HepG2 (cell line): Measurements from ENCODE around the gene UNKL. TPM values are rescaled to one million over a fixed set of nuclear protein-coding genes. Genes with fewer than 3 reads are reported as not detected.

ENCODE experiments used
- CENPX ChIP-seq: sonication (generic); formaldehyde crosslinking; IDR thresholded peaks from 2 replicates; pipeline ENCODE4 v1.9.0; 2021; ENCODE audit warnings: mild to moderate bottlenecking, missing genetic modification reagents, moderate library complexity
- DNMT3B ChIP-seq: conservative IDR thresholded peaks from 2 replicates; pipeline ENCODE4 v1.6.1; 2016; ENCODE audit warnings: missing biosample characterization, control low read depth
- ELF4 ChIP-seq: sonication (generic); formaldehyde crosslinking; IDR thresholded peaks from 2 replicates; pipeline ENCODE4 v1.5.0; 2020; ENCODE audit warnings: missing genetic modification reagents, mild to moderate bottlenecking, moderate library complexity, borderline replicate concordance
- FOXA3 ChIP-seq: IDR thresholded peaks from 2 replicates; pipeline ENCODE4 v1.6.1; 2016; ENCODE audit warnings: missing genetic modification reagents, missing compliant biosample characterization
- JUN ChIP-seq: sonication (generic); formaldehyde crosslinking; IDR thresholded peaks from 2 replicates; pipeline ENCODE4 v1.4.0; 2020; ENCODE audit warnings: mild to moderate bottlenecking, missing genetic modification reagents
- MTF1 ChIP-seq: sonication (generic); formaldehyde crosslinking; IDR thresholded peaks from 2 replicates; pipeline ENCODE4 v1.5.0; 2020; ENCODE audit warnings: missing genetic modification reagents
- POLR2A ChIP-seq, 2 experiments: IDR thresholded peaks; 2 replicates each; pipeline ENCODE4 v1.6.1; 2011; ENCODE audit warnings: low read depth in 2 of 2, low read length in 2 of 2, mild to moderate bottlenecking in 1 of 2, moderate library complexity in 1 of 2; ENCODE audit not compliant: insufficient read depth in 1 of 2
- SNAI1 ChIP-seq: sonication (generic); formaldehyde crosslinking; IDR thresholded peaks from 2 replicates; pipeline ENCODE4 v1.5.0; 2020; ENCODE audit warnings: mild to moderate bottlenecking, missing genetic modification reagents, borderline replicate concordance
- SOX6 ChIP-seq, 2 experiments: fragments of 450-650 bp in 1 of 2; sonication (generic) in 1 of 2; formaldehyde crosslinking in 1 of 2; IDR thresholded peaks; 2 replicates each; pipeline versions ENCODE4 v1.4.0 to v1.6.1; 2017 to 2020; ENCODE audit warnings: antibody characterized with exemption in 1 of 2, mild to moderate bottlenecking in 1 of 2, missing genetic modification reagents in 1 of 2
- SP2 ChIP-seq: sonication (generic); formaldehyde crosslinking; IDR thresholded peaks from 2 replicates; pipeline ENCODE4 v1.5.1; 2020; ENCODE audit warnings: mild to moderate bottlenecking, missing genetic modification reagents
- SYNCRIP ChIP-seq: fragments of 200-400 bp; formaldehyde crosslinking; IDR thresholded peaks from 2 replicates; pipeline ENCODE4 v1.6.1; 2018; ENCODE audit warnings: mild to moderate bottlenecking, low read depth, low read length; ENCODE audit not compliant: insufficient read depth
- ZC3H13 ChIP-seq: sonication (generic); formaldehyde crosslinking; IDR thresholded peaks from 2 replicates; pipeline ENCODE4 v1.8.1; 2023; ENCODE audit warnings: mild to moderate bottlenecking, missing genetic modification reagents, moderate library complexity
- ZNF234 ChIP-seq: sonication (generic); formaldehyde crosslinking; conservative IDR thresholded peaks from 2 replicates; pipeline ENCODE4 v1.5.1; 2020; ENCODE audit warnings: mild to moderate bottlenecking, missing genetic modification reagents
- ZNF441 ChIP-seq: sonication (generic); formaldehyde crosslinking; IDR thresholded peaks from 2 replicates; pipeline ENCODE4 v1.7.0; 2021; ENCODE audit warnings: missing genetic modification reagents, borderline replicate concordance
- ZNF737 ChIP-seq: sonication (generic); formaldehyde crosslinking; IDR thresholded peaks from 2 replicates; pipeline ENCODE4 v1.5.0; 2020; ENCODE audit warnings: missing genetic modification reagents, mild to moderate bottlenecking, borderline replicate concordance
- ZNF746 ChIP-seq: sonication (generic); formaldehyde crosslinking; IDR thresholded peaks from 2 replicates; pipeline ENCODE4 v1.8.0; 2022; ENCODE audit warnings: mild to moderate bottlenecking, missing genetic modification reagents
- ZNF891 ChIP-seq: sonication (generic); formaldehyde crosslinking; IDR thresholded peaks from 2 replicates; pipeline ENCODE4 v1.5.0; 2020; ENCODE audit warnings: mild to moderate bottlenecking, missing genetic modification reagents
- polyA plus RNA-seq, 8 experiments: library from polyadenylated mRNA; depleted of rRNA in 3 of 8; stranded (reverse) in 7 of 8; unstranded in 1 of 8; fragments of >200 nt; fragmentation: Illumina TruSeq in 4 of 8; extraction: Trizol in 4 of 8; gene quantifications; 2 replicates each; pipeline versions ENCODE4 v1.2.1 to v1.2.3, GENCODE V29; 2011 to 2016; ENCODE audit warnings: low read depth in 4 of 8, missing spikeins in 1 of 8, mixed read lengths in 1 of 8; ENCODE audit not compliant: insufficient read depth in 1 of 8
- total RNA-seq, 5 experiments: library from RNA; depleted of rRNA; stranded (reverse); fragments of >200 nt; fragmentation: Illumina TruSeq; extraction: Trizol; gene quantifications; 2 replicates each; pipeline ENCODE4 v1.2.3, GENCODE V29; 2016; ENCODE audit warnings: low read depth in 1 of 5
- TF ChIP-seq, protein P1 (sequence below): IDR thresholded peaks from 2 replicates; pipeline ENCODE4 v1.6.1; 2016; ENCODE audit warnings: missing genetic modification reagents, missing compliant biosample characterization
- TF ChIP-seq, protein P2 (sequence below): sonication (generic); formaldehyde crosslinking; conservative IDR thresholded peaks from 2 replicates; pipeline ENCODE4 v1.4.0; 2020; ENCODE audit warnings: missing genetic modification reagents
- TF ChIP-seq, protein P3 (sequence below): sonication (generic); formaldehyde crosslinking; IDR thresholded peaks from 2 replicates; pipeline ENCODE4 v1.4.0; 2020; ENCODE audit warnings: missing genetic modification reagents
- TF ChIP-seq, protein P4 (sequence below): sonication (generic); formaldehyde crosslinking; IDR thresholded peaks from 2 replicates; pipeline ENCODE4 v1.4.0; 2020; ENCODE audit warnings: missing genetic modification reagents, borderline replicate concordance

UNKL gene
- total and polyA plus RNA-seq, 2 of the 13 experiments (the other 11 are each of a cell fraction or from before 2014, with no cell fraction given), result 10.4 to 17.6 TPM

DNA sequence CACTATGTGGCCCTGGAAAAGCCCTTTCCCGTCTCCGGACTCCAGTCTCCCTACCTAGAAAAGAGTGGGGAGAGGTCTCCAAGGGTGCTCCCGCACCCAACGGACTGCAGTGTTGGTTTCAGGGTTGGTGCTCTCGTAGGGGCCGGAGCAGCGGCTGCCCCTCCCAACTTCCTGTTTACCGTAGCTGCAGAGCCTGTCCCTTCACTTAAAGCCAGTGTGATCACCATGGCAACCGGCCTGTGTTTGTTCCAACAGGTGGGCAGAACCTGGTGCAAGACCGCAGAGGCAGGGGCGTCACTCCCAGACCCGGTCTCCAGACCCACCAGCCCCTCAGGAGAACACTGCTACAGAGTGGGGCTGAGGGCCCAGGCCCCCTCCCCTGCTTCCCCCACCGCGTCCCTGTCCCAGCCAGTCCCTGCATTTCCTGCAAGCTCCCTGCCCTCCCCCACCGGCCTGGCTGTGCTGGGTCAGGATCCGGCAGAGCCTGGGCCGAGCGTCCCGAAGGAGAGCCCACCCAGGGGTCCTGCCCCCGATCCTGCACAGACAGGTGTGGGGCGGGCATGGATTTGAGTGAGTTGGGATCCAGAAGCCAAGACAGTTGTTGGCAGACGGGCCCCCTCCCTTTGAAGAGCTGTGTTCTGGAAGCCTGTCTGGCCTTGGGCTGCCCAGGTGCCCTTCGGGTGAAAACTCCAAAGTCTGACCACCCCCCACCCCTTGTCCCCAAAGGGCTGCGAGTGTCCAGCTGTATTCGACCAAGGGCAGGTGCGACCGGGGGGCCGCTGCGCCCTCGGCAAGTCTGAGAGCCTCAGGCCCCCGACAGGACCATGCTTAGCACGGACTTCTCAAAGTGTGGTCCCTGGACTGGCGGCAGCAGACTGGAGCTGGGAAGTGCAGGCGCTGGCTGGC lies 82.5 kb downstream of the UNKL start (continued):
- TF ChIP-seq SOX6 (IDR thresholded peaks at IDR 0.05) (no peak), SOX6 (CRISPR knock-in tag; IDR thresholded peaks at IDR 0.05) (no peak), SP2 (no peak), SNAI1 (CRISPR knock-in tag) (no peak), ZNF737 (CRISPR knock-in tag) (no peak), ZNF441 (peak; percentile 11; the same call in 1 of the 2 replicates), MTF1 (no peak), POLR2A (IDR thresholded peaks at IDR 0.05; ENCODE audit: insufficient read depth in 1 of 2, low read depth in 2 of 2, low read length in 2 of 2) (peak; percentile 63 to 71), ZNF746 (CRISPR knock-in tag) (no peak), DNMT3B (no peak), JUN (CRISPR knock-in tag) (no peak), FOXA3 (CRISPR knock-in tag) (peak; percentile 76), CENPX (CRISPR knock-in tag) (no peak), ZNF891 (0 out of 2 replicates have a peak, but pooled peaks have one; percentile 17), ZNF234 (CRISPR knock-in tag) (no peak), ZC3H13 (CRISPR knock-in tag) (no peak), ELF4 (CRISPR knock-in tag) (peak; percentile 38; the same call in 1 of the 2 replicates), SYNCRIP (no peak)
- TF ChIP-seq, protein P1, sequence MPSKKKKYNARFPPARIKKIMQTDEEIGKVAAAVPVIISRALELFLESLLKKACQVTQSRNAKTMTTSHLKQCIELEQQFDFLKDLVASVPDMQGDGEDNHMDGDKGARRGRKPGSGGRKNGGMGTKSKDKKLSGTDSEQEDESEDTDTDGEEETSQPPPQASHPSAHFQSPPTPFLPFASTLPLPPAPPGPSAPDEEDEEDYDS (CRISPR knock-in tag), result peak; percentile 19; the same call in 1 of the 2 replicates
- TF ChIP-seq, protein P2, sequence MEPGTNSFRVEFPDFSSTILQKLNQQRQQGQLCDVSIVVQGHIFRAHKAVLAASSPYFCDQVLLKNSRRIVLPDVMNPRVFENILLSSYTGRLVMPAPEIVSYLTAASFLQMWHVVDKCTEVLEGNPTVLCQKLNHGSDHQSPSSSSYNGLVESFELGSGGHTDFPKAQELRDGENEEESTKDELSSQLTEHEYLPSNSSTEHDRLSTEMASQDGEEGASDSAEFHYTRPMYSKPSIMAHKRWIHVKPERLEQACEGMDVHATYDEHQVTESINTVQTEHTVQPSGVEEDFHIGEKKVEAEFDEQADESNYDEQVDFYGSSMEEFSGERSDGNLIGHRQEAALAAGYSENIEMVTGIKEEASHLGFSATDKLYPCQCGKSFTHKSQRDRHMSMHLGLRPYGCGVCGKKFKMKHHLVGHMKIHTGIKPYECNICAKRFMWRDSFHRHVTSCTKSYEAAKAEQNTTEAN (CRISPR knock-in tag), result no peak
- TF ChIP-seq, protein P3, sequence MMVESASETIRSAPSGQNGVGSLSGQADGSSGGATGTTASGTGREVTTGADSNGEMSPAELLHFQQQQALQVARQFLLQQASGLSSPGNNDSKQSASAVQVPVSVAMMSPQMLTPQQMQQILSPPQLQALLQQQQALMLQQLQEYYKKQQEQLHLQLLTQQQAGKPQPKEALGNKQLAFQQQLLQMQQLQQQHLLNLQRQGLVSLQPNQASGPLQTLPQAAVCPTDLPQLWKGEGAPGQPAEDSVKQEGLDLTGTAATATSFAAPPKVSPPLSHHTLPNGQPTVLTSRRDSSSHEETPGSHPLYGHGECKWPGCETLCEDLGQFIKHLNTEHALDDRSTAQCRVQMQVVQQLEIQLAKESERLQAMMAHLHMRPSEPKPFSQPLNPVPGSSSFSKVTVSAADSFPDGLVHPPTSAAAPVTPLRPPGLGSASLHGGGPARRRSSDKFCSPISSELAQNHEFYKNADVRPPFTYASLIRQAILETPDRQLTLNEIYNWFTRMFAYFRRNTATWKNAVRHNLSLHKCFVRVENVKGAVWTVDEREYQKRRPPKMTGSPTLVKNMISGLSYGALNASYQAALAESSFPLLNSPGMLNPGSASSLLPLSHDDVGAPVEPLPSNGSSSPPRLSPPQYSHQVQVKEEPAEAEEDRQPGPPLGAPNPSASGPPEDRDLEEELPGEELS (CRISPR knock-in tag), result peak; percentile 91
- TF ChIP-seq, protein P4, sequence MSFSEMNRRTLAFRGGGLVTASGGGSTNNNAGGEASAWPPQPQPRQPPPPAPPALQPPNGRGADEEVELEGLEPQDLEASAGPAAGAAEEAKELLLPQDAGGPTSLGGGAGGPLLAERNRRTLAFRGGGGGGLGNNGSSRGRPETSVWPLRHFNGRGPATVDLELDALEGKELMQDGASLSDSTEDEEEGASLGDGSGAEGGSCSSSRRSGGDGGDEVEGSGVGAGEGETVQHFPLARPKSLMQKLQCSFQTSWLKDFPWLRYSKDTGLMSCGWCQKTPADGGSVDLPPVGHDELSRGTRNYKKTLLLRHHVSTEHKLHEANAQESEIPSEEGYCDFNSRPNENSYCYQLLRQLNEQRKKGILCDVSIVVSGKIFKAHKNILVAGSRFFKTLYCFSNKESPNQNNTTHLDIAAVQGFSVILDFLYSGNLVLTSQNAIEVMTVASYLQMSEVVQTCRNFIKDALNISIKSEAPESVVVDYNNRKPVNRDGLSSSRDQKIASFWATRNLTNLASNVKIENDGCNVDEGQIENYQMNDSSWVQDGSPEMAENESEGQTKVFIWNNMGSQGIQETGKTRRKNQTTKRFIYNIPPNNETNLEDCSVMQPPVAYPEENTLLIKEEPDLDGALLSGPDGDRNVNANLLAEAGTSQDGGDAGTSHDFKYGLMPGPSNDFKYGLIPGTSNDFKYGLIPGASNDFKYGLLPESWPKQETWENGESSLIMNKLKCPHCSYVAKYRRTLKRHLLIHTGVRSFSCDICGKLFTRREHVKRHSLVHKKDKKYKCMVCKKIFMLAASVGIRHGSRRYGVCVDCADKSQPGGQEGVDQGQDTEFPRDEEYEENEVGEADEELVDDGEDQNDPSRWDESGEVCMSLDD (CRISPR knock-in tag), result no peak
